Neuronal stem cell (in vitro differentiated cells): Measurements from ENCODE around the gene HLA-E.
A peak's percentile ranks its signal among the peaks of the same experiment; 100 is the strongest.

Source experiments
- DNase-seq: peaks from one replicate; pipeline ENCODE4 v3.0.0-alpha.2; 2013; ENCODE audit warnings: low spot score
- H2AFZ ChIP-seq: one replicate; pipeline ENCODE4 v1.6.1; 2013; ENCODE audit warnings: mild to moderate bottlenecking, low read length, inconsistent platforms
- H2AK5ac ChIP-seq: 2 replicates; pipeline ENCODE4 v1.6.1; 2013; ENCODE audit warnings: low read depth, mild to moderate bottlenecking, inconsistent platforms, low read length, moderate library complexity, mixed read lengths
- H2BK120ac ChIP-seq: 2 replicates; pipeline ENCODE4 v1.6.1; 2013; ENCODE audit warnings: low read depth, mild to moderate bottlenecking, inconsistent platforms, low read length, moderate library complexity, mixed read lengths
- H2BK12ac ChIP-seq: one replicate; pipeline ENCODE4 v1.6.1; 2013; ENCODE audit warnings: low read length, inconsistent platforms
- H2BK15ac ChIP-seq: 2 replicates; pipeline ENCODE4 v1.6.1; 2013; ENCODE audit warnings: mild to moderate bottlenecking, low read length, inconsistent platforms, mixed read lengths
- H2BK5ac ChIP-seq: one replicate; pipeline ENCODE4 v1.6.1; 2013; ENCODE audit warnings: inconsistent platforms, mild to moderate bottlenecking, low read length, moderate library complexity
- H3K14ac ChIP-seq: one replicate; pipeline ENCODE4 v1.6.1; 2013; ENCODE audit warnings: low read length, inconsistent platforms
- H3K18ac ChIP-seq: 2 replicates; pipeline ENCODE4 v1.6.1; 2013; ENCODE audit warnings: low read length, inconsistent platforms
- H3K23ac ChIP-seq: 2 replicates; pipeline ENCODE4 v1.6.1; 2013; ENCODE audit warnings: low read depth, mild to moderate bottlenecking, mixed read lengths, low read length, inconsistent platforms; ENCODE audit not compliant: poor library complexity
- H3K27ac ChIP-seq: replicated peaks from 3 replicates; pipeline ENCODE4 v1.5.1; 2013; ENCODE audit warnings: low read length, inconsistent platforms
- H3K27me3 ChIP-seq, 3 experiments: 2 replicates each; pipeline ENCODE4 v1.6.1; 2013; ENCODE audit warnings: low read length in 3 of 3, mild to moderate bottlenecking in 2 of 3, inconsistent platforms in 1 of 3, low read depth in 1 of 3, mixed read lengths in 1 of 3, moderate library complexity in 1 of 3; ENCODE audit not compliant: control insufficient read depth in 3 of 3, insufficient read depth in 3 of 3
- H3K36me3 ChIP-seq, 2 donors: replicated peaks in 1 of 2; 2 replicates each; pipeline ENCODE4 v1.6.1; 2013; ENCODE audit warnings: low read length in 2 of 2; ENCODE audit not compliant: control insufficient read depth in 2 of 2, insufficient read depth in 2 of 2
- H3K4ac ChIP-seq: 2 replicates; pipeline ENCODE4 v1.6.1; 2013; ENCODE audit warnings: inconsistent platforms, mild to moderate bottlenecking, low read length, moderate library complexity
- H3K4me1 ChIP-seq, 2 donors: 1 replicate in 1 of 2; 2 replicates in 1 of 2; pipeline ENCODE4 v1.6.1; 2013; ENCODE audit warnings: low read length in 2 of 2, low read depth in 1 of 2; ENCODE audit not compliant: control insufficient read depth in 2 of 2, insufficient read depth in 1 of 2
- H3K4me2 ChIP-seq: one replicate; pipeline ENCODE4 v1.6.1; 2013; ENCODE audit warnings: mild to moderate bottlenecking, low read length, inconsistent platforms; ENCODE audit not compliant: insufficient read depth, poor library complexity, severe bottlenecking
- H3K4me3 ChIP-seq, 2 donors: 2 replicates each; pipeline ENCODE4 v1.5.1; 2013; ENCODE audit warnings: low read length in 2 of 2, mild to moderate bottlenecking in 2 of 2, inconsistent platforms in 1 of 2, moderate library complexity in 1 of 2
- H3K79me1 ChIP-seq: one replicate; pipeline ENCODE4 v1.6.1; 2013; ENCODE audit warnings: low read depth, mild to moderate bottlenecking, inconsistent platforms, low read length, moderate library complexity
- H3K9ac ChIP-seq: one replicate; pipeline ENCODE4 v1.6.1; 2013; ENCODE audit warnings: mild to moderate bottlenecking, low read depth, low read length, inconsistent platforms; ENCODE audit not compliant: poor library complexity
- H3K9me3 ChIP-seq, 2 donors: replicated peaks in 1 of 2; 2 replicates each; pipeline versions ENCODE3 to v1.6.1; 2013; ENCODE audit warnings: low read length in 2 of 2, mild to moderate bottlenecking in 2 of 2, inconsistent platforms in 1 of 2, low read depth in 1 of 2, mixed read lengths in 1 of 2, moderate library complexity in 1 of 2; ENCODE audit not compliant: control insufficient read depth in 2 of 2, insufficient read depth in 1 of 2
- H4K8ac ChIP-seq: one replicate; pipeline ENCODE4 v1.6.1; 2013; ENCODE audit warnings: low read depth, mild to moderate bottlenecking, inconsistent platforms, low read length, moderate library complexity
- H4K91ac ChIP-seq: one replicate; pipeline ENCODE4 v1.6.1; 2013; ENCODE audit warnings: low read length, low read depth, mild to moderate bottlenecking, inconsistent platforms; ENCODE audit not compliant: poor library complexity
- WGBS, 2 donors: extraction: QIAGEN DNeasy Blood & Tissue Kit; methylation state at CpG; one replicate each; pipeline ENCODE4 v1.1.7; 2013; ENCODE audit warnings: missing lambda C conversion rate in 2 of 2, mixed read lengths in 1 of 2; ENCODE audit not compliant: insufficient read length in 2 of 2, insufficient replicate concordance in 1 of 2; ENCODE audit errors: extremely low coverage in 2 of 2; 5-methylcytosine and 5-hydroxymethylcytosine counted together

HLA-E gene

GRCh38 chr6:30452736-30453507 is 36.4 kb upstream of the HLA-E start:
- no peaks in the 10 kb centered on the region for H3K4me1 ChIP-seq
- no peak overlapping the region for H3K27ac ChIP-seq
- peak overlapping the region; percentile 66 for H2BK5ac ChIP-seq
- H2BK120ac ChIP-seq, result no peak overlapping the region
- H3K9ac ChIP-seq, result no peak overlapping the region
- H3K36me3 ChIP-seq, result no peaks in the 10 kb centered on the region
- no peak overlapping the region for H4K8ac ChIP-seq
- H2AK5ac ChIP-seq, result peak overlapping the region; percentile 63
- H3K4me3 ChIP-seq, result no peak overlapping the region
- H3K14ac ChIP-seq, result no peak overlapping the region
- H3K9me3 ChIP-seq, result no peaks in the 10 kb centered on the region
- H3K27me3 ChIP-seq, result peaks cover 0 to 72% (median 43%) of the 10 kb centered on the region in 3 experiments
- DNase-seq, result no peak
- no peaks in the 10 kb centered on the region for H3K79me1 ChIP-seq
- no CpG with 5 or more reads among the region's 41 CpGs for WGBS, 2 donors
- no peak overlapping the region for H2AFZ ChIP-seq
- H4K91ac ChIP-seq, result no peak overlapping the region
- H2BK12ac ChIP-seq, result no peak overlapping the region
- peak overlapping the region; percentile 85 for H3K23ac ChIP-seq
- H3K18ac ChIP-seq, result no peak overlapping the region
- H3K4me2 ChIP-seq, result no peak overlapping the region
- H2BK15ac ChIP-seq, result no peak overlapping the region
- no peak overlapping the region for H3K4ac ChIP-seq

- no peak overlapping the region for H2BK120ac ChIP-seq
Observed at GRCh38 chr6:30453508-30454116, 35.7 kb upstream of the HLA-E start.

GRCh38 chr6:30459145-30459544 is 30.2 kb upstream of the HLA-E start:
- Histone ChIP-seq H4K8ac (no peak overlapping the region), H3K14ac (no peak overlapping the region), H3K9ac (no peak overlapping the region), H2BK5ac (no peak overlapping the region), H3K4ac (no peak overlapping the region), H3K27ac (no peak overlapping the region), H3K4me2 (no peak overlapping the region), H4K91ac (no peak overlapping the region), H2BK120ac (no peak overlapping the region), H3K4me3 (no peak overlapping the region), H3K23ac (no peak overlapping the region), H3K27me3 (peaks cover under 1 to 79% (median 44%) of the 10 kb centered on the region in 3 experiments), H2BK12ac (no peak overlapping the region), H2BK15ac (no peak overlapping the region), H3K9me3 (peaks cover 0 to 2% of the 10 kb centered on the region in 2 donors), H2AK5ac (no peak overlapping the region), H2AFZ (no peak overlapping the region), H3K4me1 (no peaks in the 10 kb centered on the region), H3K36me3 (no peaks in the 10 kb centered on the region), H3K79me1 (no peaks in the 10 kb centered on the region), H3K18ac (no peak overlapping the region)
- WGBS, 2 donors, result no CpG with 5 or more reads among the region's 1 CpG
- no peak for DNase-seq

More at GRCh38 chr6:30453508-30454116, 35.7 kb upstream of the HLA-E start:
- no peak overlapping the region for H3K4me3 ChIP-seq
- no peaks in the 10 kb centered on the region for H3K36me3 ChIP-seq
- no peaks in the 10 kb centered on the region for H3K4me1 ChIP-seq
- H3K79me1 ChIP-seq, result no peaks in the 10 kb centered on the region
- DNase-seq, result peak; percentile 79
- no peak overlapping the region for H3K4ac ChIP-seq
- no peak overlapping the region for H4K91ac ChIP-seq
- H2BK15ac ChIP-seq, result no peak overlapping the region
- WGBS, 2 donors, result no CpG with 5 or more reads among the region's 26 CpGs
- peak overlapping the region; percentile 85 for H3K23ac ChIP-seq
- no peak overlapping the region for H3K14ac ChIP-seq
- no peak overlapping the region for H4K8ac ChIP-seq
- H3K9ac ChIP-seq, result no peak overlapping the region
- H3K9me3 ChIP-seq, result no peaks in the 10 kb centered on the region
- peak overlapping the region; percentile 63 for H2AK5ac ChIP-seq
- H2BK12ac ChIP-seq, result no peak overlapping the region
- no peak overlapping the region for H2AFZ ChIP-seq
- no peak overlapping the region for H3K18ac ChIP-seq
- H2BK5ac ChIP-seq, result no peak overlapping the region
- H3K27me3 ChIP-seq, result peaks cover 0 to 73% (median 43%) of the 10 kb centered on the region in 3 experiments
- H3K27ac ChIP-seq, result no peak overlapping the region
- H3K4me2 ChIP-seq, result no peak overlapping the region

GRCh38 chr6:30461055-30461454 is 28.3 kb upstream of the HLA-E start:
- no peaks in the 10 kb centered on the region for H3K4me1 ChIP-seq
- H4K91ac ChIP-seq, result no peak overlapping the region
- no peaks in the 10 kb centered on the region for H3K79me1 ChIP-seq
- no peak overlapping the region for H3K4me2 ChIP-seq
- no peak overlapping the region for H2BK5ac ChIP-seq
- no peak overlapping the region for H2AK5ac ChIP-seq
- DNase-seq, result no peak
- H3K14ac ChIP-seq, result no peak overlapping the region
- H2BK120ac ChIP-seq, result no peak overlapping the region
- peaks cover 2 to 6% of the 10 kb centered on the region in 2 donors for H3K9me3 ChIP-seq
- no peak overlapping the region for H3K4ac ChIP-seq
- H3K4me3 ChIP-seq, result no peak overlapping the region
- no peak overlapping the region for H3K23ac ChIP-seq
- no peak overlapping the region for H3K27ac ChIP-seq
- H2BK12ac ChIP-seq, result no peak overlapping the region
- no peaks in the 10 kb centered on the region for H3K36me3 ChIP-seq
- no CpG with 5 or more reads among the region's 5 CpGs for WGBS, 2 donors
- H2BK15ac ChIP-seq, result no peak overlapping the region
- H3K18ac ChIP-seq, result no peak overlapping the region
- no peak overlapping the region for H3K9ac ChIP-seq
- peaks cover 13 to 88% (median 59%) of the 10 kb centered on the region in 3 experiments for H3K27me3 ChIP-seq
- H2AFZ ChIP-seq, result no peak overlapping the region
- no peak overlapping the region for H4K8ac ChIP-seq
